Liver (tissue), 9 donors: ENCODE measurements around the gene AKNA. TPM values are rescaled to one million over a fixed set of nuclear protein-coding genes. Genes with fewer than 3 reads are reported as not detected.

Experiments used
- DNase-seq: peaks from one replicate; pipeline ENCODE4 v3.0.0-alpha.2; 2017; ENCODE audit warnings: low spot score
- H3K27ac ChIP-seq, 2 donors: one replicate each; pipeline ENCODE4 v1.7.0; 2013; ENCODE audit warnings: inconsistent platforms in 2 of 2, low read length in 2 of 2, control low read depth in 1 of 2, low read depth in 1 of 2, mild to moderate bottlenecking in 1 of 2
- H3K27me3 ChIP-seq, 4 donors: one replicate each; pipeline versions ENCODE4 v1.6.1 to v1.7.0; 2013; ENCODE audit warnings: low read length in 3 of 4, inconsistent platforms in 1 of 4, mild to moderate bottlenecking in 1 of 4, moderate library complexity in 1 of 4; ENCODE audit not compliant: control insufficient read depth in 4 of 4, insufficient read depth in 4 of 4
- H3K36me3 ChIP-seq, 4 donors: one replicate each; pipeline versions ENCODE4 v1.6.1 to v1.7.0; 2013; ENCODE audit warnings: low read length in 3 of 4, mild to moderate bottlenecking in 3 of 4, low read depth in 1 of 4, moderate library complexity in 1 of 4; ENCODE audit not compliant: control insufficient read depth in 4 of 4, insufficient read depth in 3 of 4
- H3K4me1 ChIP-seq, 4 donors: one replicate each; pipeline versions ENCODE4 v1.6.1 to v1.7.0; 2013; ENCODE audit warnings: low read length in 3 of 4, mild to moderate bottlenecking in 3 of 4, moderate library complexity in 1 of 4; ENCODE audit not compliant: control insufficient read depth in 4 of 4, insufficient read depth in 4 of 4
- H3K4me3 ChIP-seq, 3 donors: one replicate each; pipeline versions ENCODE4 v1.6.1 to v1.7.0; 2013; ENCODE audit warnings: low read length in 3 of 3, control low read depth in 1 of 3, low read depth in 1 of 3, mild to moderate bottlenecking in 1 of 3
- H3K9ac ChIP-seq, 2 donors: one replicate each; pipeline ENCODE4 v1.7.0; 2013; ENCODE audit warnings: low read length in 2 of 2, mild to moderate bottlenecking in 2 of 2, moderate library complexity in 2 of 2, control low read depth in 1 of 2, low read depth in 1 of 2
- H3K9me3 ChIP-seq, 4 donors: one replicate each; pipeline versions ENCODE4 v1.6.1 to v1.7.0; 2013; ENCODE audit warnings: low read length in 3 of 4; ENCODE audit not compliant: control insufficient read depth in 4 of 4
- EGR1 ChIP-seq, 2 donors: IDR thresholded peaks; 2 replicates each; pipeline ENCODE4 v1.6.1; 2016 to 2018; ENCODE audit warnings: antibody characterized with exemption in 2 of 2, low read depth in 2 of 2
- FOXA1 ChIP-seq: IDR thresholded peaks from 2 replicates; pipeline ENCODE4 v1.6.1; 2016; ENCODE audit warnings: antibody characterized with exemption
- FOXA2 ChIP-seq: IDR thresholded peaks from 2 replicates; pipeline ENCODE4 v1.6.1; 2016; ENCODE audit warnings: antibody characterized with exemption
- GABPA ChIP-seq, 2 donors: IDR thresholded peaks in 1 of 2; conservative IDR thresholded peaks in 1 of 2; 2 replicates each; pipeline ENCODE4 v1.6.1; 2016; ENCODE audit warnings: antibody characterized with exemption in 2 of 2, mild to moderate bottlenecking in 1 of 2, moderate library complexity in 1 of 2
- HNF4A ChIP-seq, 2 donors: conservative IDR thresholded peaks; 2 replicates each; pipeline ENCODE4 v1.6.1; 2016; ENCODE audit warnings: antibody characterized with exemption in 2 of 2, mild to moderate bottlenecking in 2 of 2
- HNF4G ChIP-seq: IDR thresholded peaks from 2 replicates; pipeline ENCODE4 v1.6.1; 2016; ENCODE audit warnings: antibody characterized with exemption
- JUND ChIP-seq, 2 donors: IDR thresholded peaks; 2 replicates each; pipeline ENCODE4 v1.6.1; 2016; ENCODE audit warnings: antibody characterized with exemption in 2 of 2
- NR2F2 ChIP-seq: IDR thresholded peaks from 2 replicates; pipeline ENCODE4 v1.6.1; 2016; ENCODE audit warnings: antibody characterized with exemption
- RAD21 ChIP-seq, 2 donors: IDR thresholded peaks; 2 replicates each; pipeline ENCODE4 v1.6.1; 2016; ENCODE audit warnings: antibody characterized with exemption in 2 of 2, mild to moderate bottlenecking in 2 of 2
- RXRA ChIP-seq, 2 donors: IDR thresholded peaks; 2 replicates each; pipeline ENCODE4 v1.6.1; 2017 to 2018; ENCODE audit warnings: antibody characterized with exemption in 2 of 2, mild to moderate bottlenecking in 1 of 2
- TAF1 ChIP-seq: conservative IDR thresholded peaks from 2 replicates; pipeline ENCODE4 v1.6.1; 2016; ENCODE audit warnings: antibody characterized with exemption, mild to moderate bottlenecking
- YY1 ChIP-seq: IDR thresholded peaks from 2 replicates; pipeline ENCODE4 v1.6.1; 2016; ENCODE audit warnings: antibody characterized with exemption, mild to moderate bottlenecking
- WGBS: extraction: QIAGEN DNeasy Blood & Tissue Kit; methylation state at CpG from one replicate; pipeline ENCODE4 v1.1.7; 2013; 5-methylcytosine and 5-hydroxymethylcytosine counted together
- polyA plus RNA-seq, 2 donors: library from polyadenylated mRNA; stranded (reverse) in 1 of 2; unstranded in 1 of 2; fragments of 200-250 nt in 1 of 2; fragments of >200 nt in 1 of 2; fragmentation: Nextera tagmentation in 1 of 2; extraction: Ambion mirVana in 1 of 2; gene quantifications; one replicate each; pipeline versions ENCODE4 v1.2.1 to v1.2.3, GENCODE V29; 2013 to 2015
- total RNA-seq, 2 donors: library from RNA; depleted of rRNA; stranded (reverse); fragments of >200 nt; gene quantifications; one replicate each; pipeline ENCODE4 v1.2.3, GENCODE V29; 2014
- TF ChIP-seq, protein P1 (sequence below): IDR thresholded peaks from 2 replicates; pipeline ENCODE4 v1.6.1; 2016; ENCODE audit warnings: antibody characterized with exemption
- TF ChIP-seq, protein P2 (sequence below): IDR thresholded peaks from 2 replicates; pipeline ENCODE4 v1.6.1; 2016; ENCODE audit warnings: antibody characterized with exemption
- TF ChIP-seq, protein P3 (sequence below): IDR thresholded peaks from 2 replicates; pipeline ENCODE4 v1.6.1; 2016; ENCODE audit warnings: antibody characterized with exemption
- TF ChIP-seq, protein P4 (sequence below): IDR thresholded peaks from 2 replicates; pipeline ENCODE4 v1.6.1; 2016; ENCODE audit warnings: antibody characterized with exemption, mild to moderate bottlenecking
- TF ChIP-seq, protein P5 (sequence below): fragments of 150-350 bp; IDR thresholded peaks from 2 replicates; pipeline ENCODE4 v1.5.1; 2017; ENCODE audit warnings: improper control_type of control experiment, low read depth, low read length; ENCODE audit not compliant: missing input control
- donor health status: healthy.
- donor health status: healthy.
- donor health status: healthy.
- donor health status: healthy.
- donor health status: healthy.

Gene AKNA
- total and polyA plus RNA-seq, 4 donors, result 4.2 to 31.7 (median 6.9) TPM

DNA sequence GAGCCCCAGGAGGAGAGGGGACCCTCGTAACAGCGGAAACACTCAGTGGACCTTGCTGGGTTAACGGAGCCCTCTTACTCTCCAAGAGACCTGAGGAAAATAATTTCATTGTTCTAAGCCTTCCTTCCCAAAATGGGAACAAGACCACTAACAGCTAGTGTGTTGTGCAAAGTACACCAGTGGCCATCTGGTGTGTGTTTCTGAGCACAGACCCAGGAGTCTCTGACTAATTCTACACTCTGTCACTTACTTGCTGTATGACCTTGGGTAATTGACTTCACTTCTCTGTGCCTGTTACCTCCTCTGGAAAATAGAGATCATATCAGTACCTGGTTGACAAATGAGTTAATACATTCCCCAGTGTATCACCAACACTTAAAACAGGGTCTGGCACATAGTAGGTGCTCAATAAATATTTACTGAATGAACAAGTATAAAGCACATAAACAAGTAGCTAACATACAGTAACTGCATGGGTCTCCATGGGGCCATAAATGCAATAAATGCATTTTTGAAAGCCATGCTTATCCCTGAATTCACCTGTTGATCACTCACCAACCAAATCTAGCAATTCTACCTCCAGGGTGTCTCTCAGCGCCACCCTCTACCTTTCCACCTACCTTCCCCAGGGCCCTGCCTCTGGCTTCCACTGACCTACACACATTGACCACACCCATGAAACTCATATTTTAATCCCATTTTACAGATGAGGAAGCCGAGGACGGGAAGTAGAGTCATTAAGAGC is 44.7 kb upstream of the AKNA start:
- TF ChIP-seq, protein P1, sequence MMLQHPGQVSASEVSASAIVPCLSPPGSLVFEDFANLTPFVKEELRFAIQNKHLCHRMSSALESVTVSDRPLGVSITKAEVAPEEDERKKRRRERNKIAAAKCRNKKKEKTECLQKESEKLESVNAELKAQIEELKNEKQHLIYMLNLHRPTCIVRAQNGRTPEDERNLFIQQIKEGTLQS, result no peak
- TF ChIP-seq RAD21 (IDR thresholded peaks at IDR 0.05) (no peak), HNF4G (no peak), FOXA1 (no peak), EGR1 (IDR thresholded peaks at IDR 0.05; ENCODE audit: low read depth in 2 of 2) (no peak), GABPA (IDR thresholded peaks at IDR 0.05 in 1 of 2, conservative IDR thresholded peaks at IDR 0.05 in 1 of 2) (no peak), YY1 (no peak), RXRA (IDR thresholded peaks at IDR 0.05) (no peak), JUND (IDR thresholded peaks at IDR 0.05) (no peak), TAF1 (no peak)
- Histone ChIP-seq H3K36me3 (no peaks in the 10 kb centered on the region), H3K9me3 (no peaks in the 10 kb centered on the region), H3K9ac (no peak overlapping the region), H3K4me3 (no peak overlapping the region), H3K27me3 (no peaks in the 10 kb centered on the region), H3K27ac (no peak overlapping the region), H3K4me1 (no peaks in the 10 kb centered on the region)
- DNase-seq, result no peak
- WGBS, result 80% methylated on average over 6 of the region's 6 CpGs

DNA sequence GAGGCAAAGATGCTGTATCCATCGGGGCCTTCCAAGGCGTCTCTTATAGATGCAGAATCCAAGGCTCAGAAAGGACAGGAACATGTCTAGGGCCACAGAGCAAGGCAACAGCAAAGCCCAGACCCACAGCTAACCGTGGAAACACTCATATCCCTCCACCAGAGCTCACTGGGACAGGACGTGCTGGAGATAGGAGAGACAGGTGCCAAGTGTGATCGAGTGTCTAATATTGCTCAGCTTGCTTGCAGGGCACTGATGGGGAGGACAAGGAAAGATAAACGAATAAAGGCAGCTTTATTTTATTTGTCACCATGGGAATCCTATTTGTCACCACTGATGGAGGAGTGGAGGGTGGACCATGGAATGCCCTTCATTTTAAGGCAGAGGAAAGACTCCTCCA is 44.0 kb upstream of the AKNA start:
- Histone ChIP-seq H3K36me3 (no peaks in the 10 kb centered on the region), H3K9me3 (no peaks in the 10 kb centered on the region), H3K4me1 (no peaks in the 10 kb centered on the region), H3K27me3 (no peaks in the 10 kb centered on the region), H3K4me3 (no peak overlapping the region), H3K27ac (no peak overlapping the region), H3K9ac (no peak overlapping the region)
- whole genome bisulfite sequencing, result 89% methylated on average over 6 of the region's 6 CpGs
- DNase-seq, result no peak
- TF ChIP-seq RAD21 (IDR thresholded peaks at IDR 0.05) (no peak), GABPA (IDR thresholded peaks at IDR 0.05 in 1 of 2, conservative IDR thresholded peaks at IDR 0.05 in 1 of 2) (no peak)

DNA sequence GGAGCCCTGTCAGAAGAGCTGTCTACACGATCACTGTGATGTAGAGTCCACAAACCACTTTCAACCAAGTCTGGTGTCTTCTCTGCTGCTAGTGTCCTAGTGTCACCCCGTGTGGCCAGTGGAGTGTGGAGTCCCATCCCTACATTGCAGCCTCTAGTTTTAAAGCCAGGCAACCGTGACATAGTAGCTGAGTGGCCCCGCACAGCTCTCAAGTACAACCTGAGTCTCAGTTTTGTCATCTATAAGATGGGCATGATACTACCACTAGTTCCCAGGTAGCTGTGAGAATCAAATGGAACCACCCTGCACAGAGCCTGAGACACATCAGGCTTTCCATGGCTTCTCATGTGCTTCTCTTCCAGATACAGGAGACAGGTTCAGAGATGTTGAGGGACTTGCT is 43.2 kb upstream of the AKNA start:
- Histone ChIP-seq H3K9me3 (no peaks in the 10 kb centered on the region), H3K4me1 (no peaks in the 10 kb centered on the region), H3K9ac (no peak overlapping the region), H3K27me3 (no peaks in the 10 kb centered on the region), H3K4me3 (no peak overlapping the region), H3K36me3 (no peaks in the 10 kb centered on the region), H3K27ac (no peak overlapping the region)
- no peak for TF ChIP-seq NR2F2
- TF ChIP-seq HNF4A (conservative IDR thresholded peaks at IDR 0.05), result no peak
- no peak for TF ChIP-seq HNF4G
- TF ChIP-seq, protein P2, sequence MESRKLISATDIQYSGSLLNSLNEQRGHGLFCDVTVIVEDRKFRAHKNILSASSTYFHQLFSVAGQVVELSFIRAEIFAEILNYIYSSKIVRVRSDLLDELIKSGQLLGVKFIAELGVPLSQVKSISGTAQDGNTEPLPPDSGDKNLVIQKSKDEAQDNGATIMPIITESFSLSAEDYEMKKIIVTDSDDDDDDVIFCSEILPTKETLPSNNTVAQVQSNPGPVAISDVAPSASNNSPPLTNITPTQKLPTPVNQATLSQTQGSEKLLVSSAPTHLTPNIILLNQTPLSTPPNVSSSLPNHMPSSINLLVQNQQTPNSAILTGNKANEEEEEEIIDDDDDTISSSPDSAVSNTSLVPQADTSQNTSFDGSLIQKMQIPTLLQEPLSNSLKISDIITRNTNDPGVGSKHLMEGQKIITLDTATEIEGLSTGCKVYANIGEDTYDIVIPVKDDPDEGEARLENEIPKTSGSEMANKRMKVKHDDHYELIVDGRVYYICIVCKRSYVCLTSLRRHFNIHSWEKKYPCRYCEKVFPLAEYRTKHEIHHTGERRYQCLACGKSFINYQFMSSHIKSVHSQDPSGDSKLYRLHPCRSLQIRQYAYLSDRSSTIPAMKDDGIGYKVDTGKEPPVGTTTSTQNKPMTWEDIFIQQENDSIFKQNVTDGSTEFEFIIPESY, result no peak
- no peak for TF ChIP-seq JUND (IDR thresholded peaks at IDR 0.05)
- TF ChIP-seq, protein P3, sequence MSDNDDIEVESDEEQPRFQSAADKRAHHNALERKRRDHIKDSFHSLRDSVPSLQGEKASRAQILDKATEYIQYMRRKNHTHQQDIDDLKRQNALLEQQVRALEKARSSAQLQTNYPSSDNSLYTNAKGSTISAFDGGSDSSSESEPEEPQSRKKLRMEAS, result no peak
- TF ChIP-seq FOXA1, result no peak
- TF ChIP-seq, protein P1, result no peak
- TF ChIP-seq, protein P4, sequence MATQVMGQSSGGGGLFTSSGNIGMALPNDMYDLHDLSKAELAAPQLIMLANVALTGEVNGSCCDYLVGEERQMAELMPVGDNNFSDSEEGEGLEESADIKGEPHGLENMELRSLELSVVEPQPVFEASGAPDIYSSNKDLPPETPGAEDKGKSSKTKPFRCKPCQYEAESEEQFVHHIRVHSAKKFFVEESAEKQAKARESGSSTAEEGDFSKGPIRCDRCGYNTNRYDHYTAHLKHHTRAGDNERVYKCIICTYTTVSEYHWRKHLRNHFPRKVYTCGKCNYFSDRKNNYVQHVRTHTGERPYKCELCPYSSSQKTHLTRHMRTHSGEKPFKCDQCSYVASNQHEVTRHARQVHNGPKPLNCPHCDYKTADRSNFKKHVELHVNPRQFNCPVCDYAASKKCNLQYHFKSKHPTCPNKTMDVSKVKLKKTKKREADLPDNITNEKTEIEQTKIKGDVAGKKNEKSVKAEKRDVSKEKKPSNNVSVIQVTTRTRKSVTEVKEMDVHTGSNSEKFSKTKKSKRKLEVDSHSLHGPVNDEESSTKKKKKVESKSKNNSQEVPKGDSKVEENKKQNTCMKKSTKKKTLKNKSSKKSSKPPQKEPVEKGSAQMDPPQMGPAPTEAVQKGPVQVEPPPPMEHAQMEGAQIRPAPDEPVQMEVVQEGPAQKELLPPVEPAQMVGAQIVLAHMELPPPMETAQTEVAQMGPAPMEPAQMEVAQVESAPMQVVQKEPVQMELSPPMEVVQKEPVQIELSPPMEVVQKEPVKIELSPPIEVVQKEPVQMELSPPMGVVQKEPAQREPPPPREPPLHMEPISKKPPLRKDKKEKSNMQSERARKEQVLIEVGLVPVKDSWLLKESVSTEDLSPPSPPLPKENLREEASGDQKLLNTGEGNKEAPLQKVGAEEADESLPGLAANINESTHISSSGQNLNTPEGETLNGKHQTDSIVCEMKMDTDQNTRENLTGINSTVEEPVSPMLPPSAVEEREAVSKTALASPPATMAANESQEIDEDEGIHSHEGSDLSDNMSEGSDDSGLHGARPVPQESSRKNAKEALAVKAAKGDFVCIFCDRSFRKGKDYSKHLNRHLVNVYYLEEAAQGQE, result no peak
- no peak for TF ChIP-seq RAD21 (IDR thresholded peaks at IDR 0.05)
- TF ChIP-seq GABPA (IDR thresholded peaks at IDR 0.05 in 1 of 2, conservative IDR thresholded peaks at IDR 0.05 in 1 of 2), result no peak
- TF ChIP-seq FOXA2, result no peak
- TF ChIP-seq YY1, result no peak
- TF ChIP-seq, protein P5, sequence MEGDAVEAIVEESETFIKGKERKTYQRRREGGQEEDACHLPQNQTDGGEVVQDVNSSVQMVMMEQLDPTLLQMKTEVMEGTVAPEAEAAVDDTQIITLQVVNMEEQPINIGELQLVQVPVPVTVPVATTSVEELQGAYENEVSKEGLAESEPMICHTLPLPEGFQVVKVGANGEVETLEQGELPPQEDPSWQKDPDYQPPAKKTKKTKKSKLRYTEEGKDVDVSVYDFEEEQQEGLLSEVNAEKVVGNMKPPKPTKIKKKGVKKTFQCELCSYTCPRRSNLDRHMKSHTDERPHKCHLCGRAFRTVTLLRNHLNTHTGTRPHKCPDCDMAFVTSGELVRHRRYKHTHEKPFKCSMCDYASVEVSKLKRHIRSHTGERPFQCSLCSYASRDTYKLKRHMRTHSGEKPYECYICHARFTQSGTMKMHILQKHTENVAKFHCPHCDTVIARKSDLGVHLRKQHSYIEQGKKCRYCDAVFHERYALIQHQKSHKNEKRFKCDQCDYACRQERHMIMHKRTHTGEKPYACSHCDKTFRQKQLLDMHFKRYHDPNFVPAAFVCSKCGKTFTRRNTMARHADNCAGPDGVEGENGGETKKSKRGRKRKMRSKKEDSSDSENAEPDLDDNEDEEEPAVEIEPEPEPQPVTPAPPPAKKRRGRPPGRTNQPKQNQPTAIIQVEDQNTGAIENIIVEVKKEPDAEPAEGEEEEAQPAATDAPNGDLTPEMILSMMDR, result no peak
- TF ChIP-seq EGR1 (IDR thresholded peaks at IDR 0.05; ENCODE audit: low read depth in 2 of 2), result no peak
- no peak for DNase-seq
- 89% methylated on average over 4 of the region's 4 CpGs for WGBS
